Neutrophil (primary cell): ENCODE results near the gene ITGAL.

Experiments used
- H3K27ac ChIP-seq: fragments of 200-600 bp; sonication (generic); 2 replicates; pipeline ENCODE4 v1.5.1; 2016; ENCODE audit warnings: mild to moderate bottlenecking, moderate library complexity
- H3K27me3 ChIP-seq: fragments of 200-600 bp; sonication (generic); 2 replicates; pipeline ENCODE4 v1.6.0; 2016; ENCODE audit warnings: mild to moderate bottlenecking
- H3K36me3 ChIP-seq: fragments of 200-600 bp; sonication (generic); 2 replicates; pipeline ENCODE4 v1.5.1; 2017
- H3K4me1 ChIP-seq, 2 experiments: fragments of 200-600 bp in 1 of 2; sonication (generic) in 1 of 2; 1 replicate in 1 of 2; 2 replicates in 1 of 2; pipeline versions ENCODE4 v1.5.1 to v1.6.1; 2013 to 2016; ENCODE audit warnings: low read depth in 1 of 2, low read length in 1 of 2, mild to moderate bottlenecking in 1 of 2, moderate library complexity in 1 of 2; ENCODE audit not compliant: control insufficient read depth in 1 of 2, insufficient read depth in 1 of 2
- H3K4me3 ChIP-seq, 2 experiments: fragments of 200-600 bp in 1 of 2; sonication (generic) in 1 of 2; 1 replicate in 1 of 2; 2 replicates in 1 of 2; pipeline ENCODE4 v1.5.1; 2013 to 2016; ENCODE audit warnings: low read depth in 1 of 2, low read length in 1 of 2, mild to moderate bottlenecking in 1 of 2, moderate library complexity in 1 of 2
- H3K9me3 ChIP-seq: fragments of 200-600 bp; sonication (generic); 2 replicates; pipeline ENCODE4 v1.5.1; 2016
- CTCF ChIP-seq: fragments of 200-600 bp; sonication (generic); IDR thresholded peaks from 2 replicates; pipeline ENCODE4 v1.5.1; 2016; ENCODE audit warnings: antibody characterized with exemption

ITGAL gene

GRCh38 chr16:30481381-30481780, 8.8 kb downstream of the ITGAL start:
- Histone ChIP-seq H3K4me3 (no peak overlapping the region), H3K27me3 (no peaks in the 10 kb centered on the region), H3K36me3 (peaks cover 95% of the 10 kb centered on the region), H3K27ac (no peak overlapping the region), H3K4me1 (no peaks in the 10 kb centered on the region), H3K9me3 (no peaks in the 10 kb centered on the region)
- no peak for TF ChIP-seq CTCF

DNA sequence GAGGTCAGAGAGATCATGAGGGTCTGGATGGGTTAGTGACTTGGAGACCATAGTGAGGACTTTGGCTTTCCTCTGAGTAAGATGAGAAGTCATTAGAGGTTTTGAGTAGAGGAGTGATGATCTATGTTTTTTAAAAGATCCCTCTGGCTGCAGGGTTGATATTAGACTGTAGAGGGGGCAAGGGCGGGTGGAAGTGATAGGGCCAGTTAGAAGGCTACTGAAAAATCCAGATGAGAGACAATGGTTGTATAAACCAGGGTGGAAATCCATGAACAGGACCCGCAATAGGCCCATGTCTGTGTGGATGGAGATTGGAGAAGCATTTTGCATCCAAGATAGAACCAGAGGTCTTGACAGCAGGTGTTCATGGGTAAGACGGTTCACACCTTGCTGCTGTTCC, 9.8 kb downstream of the ITGAL start:
- Histone ChIP-seq H3K36me3 (peaks cover 95% of the 10 kb centered on the region), H3K9me3 (no peaks in the 10 kb centered on the region), H3K4me1 (no peaks in the 10 kb centered on the region), H3K27ac (no peak overlapping the region), H3K27me3 (no peaks in the 10 kb centered on the region), H3K4me3 (no peak overlapping the region)
- TF ChIP-seq CTCF, result no peak

DNA sequence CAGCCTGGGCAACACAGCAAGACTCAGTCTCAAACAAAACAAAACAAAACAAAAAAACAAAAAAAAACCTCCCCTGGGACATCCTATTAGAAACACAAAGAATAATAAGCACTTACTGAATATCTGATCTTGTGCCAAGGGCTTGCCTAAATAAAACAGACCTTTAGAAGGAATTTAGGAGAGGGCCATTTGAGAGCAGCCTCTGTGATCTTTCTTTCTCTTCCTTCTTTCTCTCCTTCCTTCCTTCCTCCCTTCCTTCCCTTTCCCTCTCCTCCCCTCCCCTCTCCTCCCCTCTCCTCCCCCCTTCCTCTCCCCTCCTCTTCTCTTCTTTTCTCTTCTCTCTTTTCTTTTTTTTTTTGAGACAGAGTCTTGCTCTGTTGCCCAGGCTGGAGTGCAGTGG, 12.3 kb downstream of the ITGAL start:
- H3K27me3 ChIP-seq, result no peaks in the 10 kb centered on the region
- H3K9me3 ChIP-seq, result no peaks in the 10 kb centered on the region
- no peak overlapping the region for H3K27ac ChIP-seq
- H3K36me3 ChIP-seq, result peaks cover 100% of the 10 kb centered on the region
- no peak for TF ChIP-seq CTCF
- no peaks in the 10 kb centered on the region for H3K4me1 ChIP-seq
- H3K4me3 ChIP-seq, result no peak overlapping the region

DNA sequence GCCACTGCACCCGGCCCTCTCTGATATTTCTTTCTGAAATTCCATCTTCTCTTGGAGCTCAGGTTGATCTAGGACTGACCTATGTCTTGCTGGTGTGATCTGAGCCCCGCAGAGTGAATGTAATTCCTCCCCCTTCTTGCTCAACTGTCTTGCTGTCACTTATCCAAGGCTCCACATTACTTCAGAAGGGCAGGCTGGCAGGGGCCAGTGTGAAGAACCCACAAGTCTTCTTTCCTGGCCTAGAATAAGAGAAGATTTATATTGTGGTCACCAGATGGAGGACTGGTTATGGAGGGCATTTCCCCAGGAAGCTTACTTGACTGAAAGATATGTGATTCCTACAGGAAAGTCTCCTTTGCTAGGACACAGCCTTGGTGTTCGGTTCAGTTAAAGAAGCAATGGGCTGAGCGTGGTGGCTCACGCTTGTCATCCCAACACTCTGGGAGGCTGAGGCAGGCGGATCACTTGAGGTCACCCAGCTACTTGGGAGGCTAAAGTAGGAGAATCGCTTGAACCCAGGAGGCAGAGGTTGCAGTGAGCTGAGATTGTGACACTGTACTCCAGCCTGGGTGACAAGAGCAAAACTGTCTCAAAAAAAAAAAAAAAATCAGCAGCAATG, 13.4 kb downstream of the ITGAL start:
- no peak overlapping the region for H3K4me3 ChIP-seq
- peaks cover 100% of the 10 kb centered on the region for H3K36me3 ChIP-seq
- no peak for TF ChIP-seq CTCF
- H3K27ac ChIP-seq, result no peak overlapping the region
- no peaks in the 10 kb centered on the region for H3K27me3 ChIP-seq
- H3K4me1 ChIP-seq, result no peaks in the 10 kb centered on the region
- H3K9me3 ChIP-seq, result no peaks in the 10 kb centered on the region

DNA sequence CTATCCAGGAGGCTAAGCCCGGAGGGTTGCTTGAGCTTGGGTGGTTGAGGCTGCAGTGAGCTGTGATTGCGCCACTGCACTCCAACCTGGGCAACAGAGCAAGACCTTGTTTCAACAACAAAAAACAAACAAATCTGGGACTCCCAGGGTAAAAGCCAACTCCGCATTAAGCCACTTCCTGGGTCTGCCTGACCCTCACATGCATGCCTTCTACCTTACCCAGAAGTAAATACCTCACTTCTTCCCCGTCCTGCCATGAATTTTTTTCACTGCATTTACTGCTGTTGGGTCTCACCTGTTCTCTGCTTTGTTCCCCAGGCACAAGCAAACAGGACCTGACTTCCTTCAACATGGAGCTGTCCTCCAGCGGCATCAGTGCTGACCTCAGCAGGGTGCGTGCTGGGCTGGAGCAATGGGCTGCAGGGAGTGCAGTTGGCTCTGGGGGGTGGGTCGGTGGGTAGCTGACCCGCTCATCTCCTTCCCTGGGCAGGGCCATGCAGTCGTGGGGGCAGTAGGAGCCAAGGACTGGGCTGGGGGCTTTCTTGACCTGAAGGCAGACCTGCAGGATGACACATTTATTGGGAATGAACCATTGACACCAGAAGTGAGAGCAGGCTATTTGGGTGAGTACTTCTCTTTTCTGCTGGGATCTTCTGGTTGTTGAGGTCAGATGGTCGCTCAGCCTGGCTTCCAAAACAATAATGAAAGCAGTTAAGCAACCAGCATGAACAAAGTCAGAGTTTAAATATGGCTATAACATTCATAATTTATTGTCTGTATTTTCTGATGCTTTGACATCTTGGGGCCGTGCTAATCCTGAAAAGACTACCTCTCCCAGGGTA, 16.4 kb downstream of the ITGAL start:
- TF ChIP-seq CTCF, result no peak
- Histone ChIP-seq H3K4me1 (no peaks in the 10 kb centered on the region), H3K4me3 (no peak overlapping the region), H3K9me3 (no peaks in the 10 kb centered on the region), H3K27ac (no peak overlapping the region), H3K27me3 (no peaks in the 10 kb centered on the region), H3K36me3 (peaks cover 100% of the 10 kb centered on the region)
